GM19035 (cell line): ENCODE results near the gene TNFRSF21.

Experiments used
- ATAC-seq: cut with Tn5 transposase; IDR thresholded peaks from one replicate; pipeline ENCODE4 v1.9.1; 2021; ENCODE audit not compliant: unreplicated experiment

The TNFRSF21 gene

DNA sequence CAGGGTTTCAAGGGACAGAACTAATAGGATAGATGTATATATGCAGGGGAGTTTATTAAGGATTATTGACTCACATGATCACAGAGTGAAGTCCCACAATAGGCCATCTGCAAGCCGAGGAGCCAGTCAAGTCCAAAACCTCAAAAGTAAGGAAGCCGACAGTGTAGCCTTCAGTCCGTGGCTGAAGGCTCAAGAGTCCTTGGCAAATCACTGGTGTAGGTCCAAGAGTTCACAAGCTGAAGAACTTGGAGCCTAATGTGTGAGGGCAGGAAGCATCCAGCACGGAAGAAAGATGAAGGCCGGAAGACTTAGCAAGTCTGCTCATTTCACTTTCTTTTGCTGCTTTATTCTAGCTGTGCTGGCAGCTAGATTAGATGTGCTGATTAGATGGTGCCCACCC, 128.0 kb downstream of the TNFRSF21 start:
- ATAC-seq, result no peak
